Chondrocyte (in vitro differentiated cells): Measurements from ENCODE around the gene FGA. TPM values are rescaled to one million over a fixed set of nuclear protein-coding genes. Genes with fewer than 3 reads are reported as not detected.

Source experiments
- DNase-seq: peaks from one replicate; pipeline ENCODE4 v3.0.0; 2021; ENCODE audit warnings: mixed read lengths, low spot score
- H3K27ac Mint-ChIP-seq: one replicate; pipeline ENCODE4 v1.8.0; 2021; ENCODE audit warnings: mild to moderate bottlenecking, moderate library complexity, mixed read lengths; ENCODE audit not compliant: unreplicated experiment
- H3K27me3 Mint-ChIP-seq: 2 replicates; pipeline ENCODE4 v1.8.0; 2021; ENCODE audit warnings: low read depth, mixed read lengths
- H3K36me3 Mint-ChIP-seq: 2 replicates; pipeline ENCODE4 v1.8.0; 2021; ENCODE audit warnings: low read depth, mixed read lengths
- H3K4me1 Mint-ChIP-seq: 2 replicates; pipeline ENCODE4 v1.8.0; 2021; ENCODE audit warnings: low read depth, mild to moderate bottlenecking, mixed read lengths
- H3K4me3 Mint-ChIP-seq: one replicate; pipeline ENCODE4 v1.8.0; 2021; ENCODE audit warnings: mild to moderate bottlenecking, moderate library complexity, mixed read lengths; ENCODE audit not compliant: unreplicated experiment
- H3K9me3 Mint-ChIP-seq: 2 replicates; pipeline ENCODE4 v1.8.0; 2021; ENCODE audit warnings: low read depth, mixed read lengths
- CTCF ChIP-seq: fragments of 200-600 bp; sonication (generic); IDR thresholded peaks from 2 replicates; pipeline ENCODE4 v1.5.0; 2021; ENCODE audit warnings: antibody characterized with exemption, mild to moderate bottlenecking, moderate library complexity
- total RNA-seq: library from RNA; stranded (reverse); gene quantifications from 3 replicates; pipeline ENCODE4 v1.2.1, GENCODE V29; 2021

Gene FGA
- total RNA-seq, 1 donor from 2014 or later = not detected

- peaks cover 28% of the 10 kb centered on the region for H3K27me3 Mint-ChIP-seq
- no peaks in the 10 kb centered on the region for H3K36me3 Mint-ChIP-seq
- H3K9me3 Mint-ChIP-seq = no peaks in the 10 kb centered on the region
- DNase-seq = no peak
- H3K4me3 Mint-ChIP-seq = no peak overlapping the region
- TF ChIP-seq CTCF = no peak
- H3K4me1 Mint-ChIP-seq = peaks cover 3% of the 10 kb centered on the region
- H3K27ac Mint-ChIP-seq = no peak overlapping the region
Measured at GRCh38 chr4:154560824-154561231, 29.7 kb downstream of the FGA start.

- no peak for TF ChIP-seq CTCF
- Mint-ChIP-seq H3K4me1 (peaks cover 3% of the 10 kb centered on the region), H3K27me3 (peaks cover 28% of the 10 kb centered on the region), H3K27ac (no peak overlapping the region), H3K4me3 (no peak overlapping the region), H3K9me3 (no peaks in the 10 kb centered on the region), H3K36me3 (no peaks in the 10 kb centered on the region)
- no peak for DNase-seq
Measured at GRCh38 chr4:154560419-154560801, 30.1 kb downstream of the FGA start.

GRCh38 chr4:154559494-154560418 lies 30.8 kb downstream of the FGA start:
- Mint-ChIP-seq H3K9me3 (no peaks in the 10 kb centered on the region), H3K4me1 (peaks cover 3% of the 10 kb centered on the region), H3K36me3 (no peaks in the 10 kb centered on the region), H3K27me3 (peaks cover 28% of the 10 kb centered on the region), H3K4me3 (no peak overlapping the region), H3K27ac (no peak overlapping the region)
- peak; percentile 81 for TF ChIP-seq CTCF
- DNase-seq = no peak

- Mint-ChIP-seq H3K4me3 (no peak overlapping the region), H3K36me3 (no peaks in the 10 kb centered on the region), H3K4me1 (peaks cover 3% of the 10 kb centered on the region), H3K27ac (no peak overlapping the region), H3K9me3 (no peaks in the 10 kb centered on the region), H3K27me3 (peaks cover 29% of the 10 kb centered on the region)
- DNase-seq = no peak
- TF ChIP-seq CTCF = no peak
Measured at GRCh38 chr4:154559141-154559493, 31.4 kb downstream of the FGA start.

- DNase-seq = no peak
- no peaks in the 10 kb centered on the region for H3K9me3 Mint-ChIP-seq
- peaks cover 9% of the 10 kb centered on the region for H3K27me3 Mint-ChIP-seq
- peaks cover 16% of the 10 kb centered on the region for H3K4me1 Mint-ChIP-seq
- H3K27ac Mint-ChIP-seq = no peak overlapping the region
- TF ChIP-seq CTCF = peak; percentile 95
- peaks cover 4% of the 10 kb centered on the region for H3K36me3 Mint-ChIP-seq
- H3K4me3 Mint-ChIP-seq = no peak overlapping the region
Measured at GRCh38 chr4:154551872-154552686, 38.5 kb downstream of the FGA start.
